B cell (primary cell): Measurements from ENCODE around the gene TBC1D25. TPM values are rescaled to one million over a fixed set of nuclear protein-coding genes. Genes with fewer than 3 reads are reported as not detected.

Experiments used
- ATAC-seq: fragments of 200-7000 bp; cut with Tn5 transposase; one replicate; pipeline ENCODE4 v1.10.0; 2021; ENCODE audit warnings: low read depth, mild to moderate bottlenecking, moderate number of reproducible peaks, moderate library complexity
- CTCF ChIA-PET: fragments of 350-600 bp; sonication (Branson Sonifier 250); formaldehyde crosslinking; loops from one replicate; lab custom pipeline; 2021; ENCODE audit warnings: antibody characterized with exemption, inconsistent platforms; lab: Charles Lee
- POLR2A ChIA-PET: fragments of 350-600 bp; sonication (Branson Sonifier 250); formaldehyde crosslinking; loops from one replicate; lab custom pipeline; 2021; ENCODE audit warnings: antibody characterized with exemption; lab: Charles Lee
- DNase-seq: peaks from one replicate; pipeline ENCODE4 v3.0.0; 2013
- H2AFZ ChIP-seq: 2 replicates; pipeline ENCODE4 v1.6.1; 2012; ENCODE audit warnings: mild to moderate bottlenecking, low read depth, low read length; ENCODE audit not compliant: insufficient read depth, poor library complexity, severe bottlenecking
- H3K27ac ChIP-seq, 2 donors: 1 replicate in 1 of 2; 2 replicates in 1 of 2; pipeline ENCODE4 v1.5.1; 2012 to 2013; ENCODE audit warnings: low read length in 2 of 2, mild to moderate bottlenecking in 2 of 2, moderate library complexity in 1 of 2
- H3K27me3 ChIP-seq, 4 experiments: fragments of 200-600 bp in 1 of 4; sonication (generic) in 1 of 4; replicated peaks in 1 of 4; 1 replicate in 2 of 4; 2 replicates in 2 of 4; pipeline versions ENCODE4 v1.6.1 to v1.7.0; 2013 to 2016; ENCODE audit warnings: low read length in 3 of 4, mild to moderate bottlenecking in 2 of 4, mixed read lengths in 1 of 4, moderate library complexity in 1 of 4; ENCODE audit not compliant: insufficient read depth in 4 of 4, control insufficient read depth in 3 of 4; ENCODE audit errors: control extremely low read depth in 1 of 4
- H3K36me3 ChIP-seq, 2 experiments: replicated peaks in 1 of 2; 1 replicate in 1 of 2; 2 replicates in 1 of 2; pipeline versions ENCODE4 v1.6.1 to v1.7.1; 2013; ENCODE audit warnings: low read length in 1 of 2; ENCODE audit not compliant: insufficient read depth in 2 of 2, control insufficient read depth in 1 of 2; ENCODE audit errors: control extremely low read depth in 1 of 2, extremely low read depth in 1 of 2
- H3K4me1 ChIP-seq, 2 donors: fragments of 200-600 bp in 1 of 2; sonication (generic) in 1 of 2; 1 replicate in 1 of 2; 2 replicates in 1 of 2; pipeline versions ENCODE4 v1.5.1 to v1.6.1; 2013 to 2017; ENCODE audit warnings: low read length in 2 of 2; ENCODE audit not compliant: control insufficient read depth in 2 of 2, insufficient read depth in 2 of 2
- H3K4me2 ChIP-seq: replicated peaks from 2 replicates; pipeline ENCODE3; 2012; ENCODE audit warnings: mild to moderate bottlenecking, low read depth, low read length; ENCODE audit not compliant: poor library complexity, severe bottlenecking
- H3K4me3 ChIP-seq, 5 experiments: fragments of 200-600 bp in 1 of 5; sonication (generic) in 1 of 5; 1 replicate in 3 of 5; 2 replicates in 2 of 5; pipeline versions ENCODE4 v1.5.1 to v1.7.0; 2011 to 2016; ENCODE audit warnings: low read length in 4 of 5, mild to moderate bottlenecking in 4 of 5, low read depth in 2 of 5, control low read depth in 1 of 5, moderate library complexity in 1 of 5; ENCODE audit not compliant: insufficient read depth in 1 of 5; ENCODE audit errors: control extremely low read depth in 1 of 5, extremely low read depth in 1 of 5
- H3K79me2 ChIP-seq: fragments of 200-600 bp; sonication (generic); one replicate; pipeline ENCODE4 v1.6.0; 2016; ENCODE audit warnings: low read length; ENCODE audit not compliant: control insufficient read depth, insufficient read depth
- H3K9ac ChIP-seq: fragments of 200-600 bp; sonication (generic); 2 replicates; pipeline ENCODE4 v1.6.1; 2017; ENCODE audit warnings: mild to moderate bottlenecking, low read length, moderate library complexity
- H3K9me3 ChIP-seq, 3 donors: one replicate each; pipeline versions ENCODE4 v1.6.1 to v1.7.1; 2013; ENCODE audit warnings: low read length in 2 of 3; ENCODE audit not compliant: control insufficient read depth in 2 of 3, insufficient read depth in 1 of 3; ENCODE audit errors: control extremely low read depth in 1 of 3
- H4K20me1 ChIP-seq: 2 replicates; pipeline ENCODE4 v1.6.0; 2012; ENCODE audit warnings: mild to moderate bottlenecking, low read length; ENCODE audit not compliant: insufficient read depth, control insufficient read depth, poor library complexity, severe bottlenecking
- H3K27ac Mint-ChIP-seq: one replicate; pipeline ENCODE4 v1.8.0; 2021; ENCODE audit warnings: mixed read lengths
- H3K27me3 Mint-ChIP-seq: one replicate; pipeline ENCODE4 v1.8.0; 2021; ENCODE audit warnings: mixed read lengths
- H3K4me1 Mint-ChIP-seq: one replicate; pipeline ENCODE4 v1.8.0; 2021; ENCODE audit warnings: mixed read lengths
- H3K4me3 Mint-ChIP-seq: one replicate; pipeline ENCODE4 v1.8.0; 2021; ENCODE audit warnings: mixed read lengths
- H3K9me3 Mint-ChIP-seq: one replicate; pipeline ENCODE4 v1.8.0; 2022; ENCODE audit warnings: mixed read lengths; ENCODE audit not compliant: insufficient read depth
- EZH2 ChIP-seq: IDR thresholded peaks from 2 replicates; pipeline ENCODE4 v1.6.1; 2012; ENCODE audit warnings: borderline replicate concordance, low read depth, mild to moderate bottlenecking, moderate library complexity, low read length; ENCODE audit not compliant: insufficient read depth, poor library complexity, severe bottlenecking
- WGBS: methylation state at CpG from one replicate; pipeline ENCODE4 v1.1.5; 2013; ENCODE audit warnings: missing lambda C conversion rate; ENCODE audit not compliant: insufficient coverage; 5-methylcytosine and 5-hydroxymethylcytosine counted together
- intact Hi-C: fragments of 100-400 bp; cut with micrococcal nuclease; formaldehyde crosslinking; loops from one replicate; pipeline ENCODE4 v1.10.0; 2022
- polyA plus RNA-seq: library from polyadenylated mRNA; depleted of rRNA; stranded (reverse); fragments of >200 nt; gene quantifications from 2 replicates; pipeline ENCODE4 v1.2.3, GENCODE V29; 2012
- total RNA-seq, 2 donors: library from RNA; stranded (reverse); fragments of 120-200 nt in 1 of 2; gene quantifications; 1 replicate in 1 of 2; 2 replicates in 1 of 2; pipeline versions ENCODE4 v1.2.3 to v1.2.4, GENCODE V29; 2013 to 2022
- TF ChIP-seq, protein P1 (sequence below): fragments of 200-600 bp; IDR thresholded peaks from one replicate; pipeline ENCODE4 v1.8.0; 2022; ENCODE audit warnings: antibody characterized with exemption, mild to moderate bottlenecking

Gene TBC1D25
- total and polyA plus RNA-seq, 2 donors (not counting 1 experiment from before 2014, with no cell fraction given) = 24.6 to 31.5 TPM

DNA sequence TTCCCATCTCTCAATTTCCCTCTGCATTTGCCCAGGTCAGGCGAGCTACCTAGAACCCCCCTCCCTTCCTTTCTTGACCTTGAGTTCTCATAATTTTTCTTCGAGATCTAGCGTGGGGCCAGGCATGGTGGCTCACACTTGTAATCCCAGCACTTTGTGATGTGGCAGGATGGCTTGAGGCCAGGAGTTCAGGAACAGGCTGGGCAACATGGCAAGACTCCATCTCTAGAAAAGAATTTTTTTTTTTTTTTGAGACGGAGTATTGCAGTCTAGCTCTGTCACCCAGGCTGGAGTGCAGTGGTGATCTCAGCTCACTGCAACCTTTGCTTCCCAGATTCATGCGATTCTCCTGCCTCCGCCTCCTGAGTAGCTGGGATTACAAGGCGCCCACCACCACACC, 35.3 kb upstream of the TBC1D25 start:
- TF ChIP-seq, protein P1, sequence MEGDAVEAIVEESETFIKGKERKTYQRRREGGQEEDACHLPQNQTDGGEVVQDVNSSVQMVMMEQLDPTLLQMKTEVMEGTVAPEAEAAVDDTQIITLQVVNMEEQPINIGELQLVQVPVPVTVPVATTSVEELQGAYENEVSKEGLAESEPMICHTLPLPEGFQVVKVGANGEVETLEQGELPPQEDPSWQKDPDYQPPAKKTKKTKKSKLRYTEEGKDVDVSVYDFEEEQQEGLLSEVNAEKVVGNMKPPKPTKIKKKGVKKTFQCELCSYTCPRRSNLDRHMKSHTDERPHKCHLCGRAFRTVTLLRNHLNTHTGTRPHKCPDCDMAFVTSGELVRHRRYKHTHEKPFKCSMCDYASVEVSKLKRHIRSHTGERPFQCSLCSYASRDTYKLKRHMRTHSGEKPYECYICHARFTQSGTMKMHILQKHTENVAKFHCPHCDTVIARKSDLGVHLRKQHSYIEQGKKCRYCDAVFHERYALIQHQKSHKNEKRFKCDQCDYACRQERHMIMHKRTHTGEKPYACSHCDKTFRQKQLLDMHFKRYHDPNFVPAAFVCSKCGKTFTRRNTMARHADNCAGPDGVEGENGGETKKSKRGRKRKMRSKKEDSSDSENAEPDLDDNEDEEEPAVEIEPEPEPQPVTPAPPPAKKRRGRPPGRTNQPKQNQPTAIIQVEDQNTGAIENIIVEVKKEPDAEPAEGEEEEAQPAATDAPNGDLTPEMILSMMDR = no peak
- TF ChIP-seq EZH2 = no peak

DNA sequence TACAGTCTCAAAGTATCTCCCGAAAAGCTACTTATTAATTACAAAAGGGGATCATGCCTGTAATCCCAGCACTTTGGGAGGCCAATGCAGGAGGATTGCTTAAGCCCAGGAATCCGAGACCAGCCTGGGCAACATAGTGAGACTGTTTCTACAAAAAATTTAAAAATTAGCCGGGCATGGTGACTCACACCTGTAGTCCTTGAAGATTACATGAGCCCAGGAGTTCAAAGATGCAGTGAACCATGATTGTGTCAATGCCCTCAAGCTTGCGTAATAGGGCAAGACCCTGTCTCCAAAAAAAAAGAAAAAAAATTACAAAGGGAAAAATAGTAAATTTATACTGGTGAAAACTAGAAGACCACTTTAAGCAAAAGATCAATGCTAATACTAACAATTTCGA, 34.0 kb upstream of the TBC1D25 start:
- Mint-ChIP-seq H3K4me1 (peaks cover 12% of the 10 kb centered on the region), H3K27ac (no peak overlapping the region), H3K9me3 (no peaks in the 10 kb centered on the region), H3K4me3 (no peak overlapping the region), H3K27me3 (no peaks in the 10 kb centered on the region)
- peaks cover 3 to 13% of the 10 kb centered on the region in 2 donors for H3K4me1 ChIP-seq
- intact Hi-C loops = loop anchor here (5.0 kb wide), 1 partner anchor 38 kb away; no protein-coding TSS in a partner anchor
- POLR2A ChIA-PET = interaction anchor here (0.6 kb wide), 1 partner anchor 24 kb away, joined by 4 read pairs; no protein-coding TSS in a partner anchor
- H3K9me3 ChIP-seq = no peaks in the 10 kb centered on the region
- TF ChIP-seq, protein P1 = no peak
- no peak for TF ChIP-seq EZH2
- H3K79me2 ChIP-seq = no peaks in the 10 kb centered on the region
- H3K27me3 ChIP-seq = no peaks in the 10 kb centered on the region
- ATAC-seq (no peak), DNase-seq (no peak)
- H3K4me2 ChIP-seq = no peak overlapping the region
- WGBS = no CpG with 5 or more reads among the region's 5 CpGs
- no peaks in the 10 kb centered on the region for H3K36me3 ChIP-seq
- H4K20me1 ChIP-seq = no peaks in the 10 kb centered on the region
- CTCF ChIA-PET = interaction anchor here (0.6 kb wide), 1 partner anchor 46 kb away, joined by 3 read pairs; no protein-coding TSS in a partner anchor
- no peak overlapping the region for H3K9ac ChIP-seq
- H2AFZ ChIP-seq = no peak overlapping the region
- no peak overlapping the region for H3K27ac ChIP-seq
- no peak overlapping the region for H3K4me3 ChIP-seq

More for the DNA sequence above, 35.3 kb upstream of the TBC1D25 start:
- H3K4me1 ChIP-seq = peaks cover 3 to 8% of the 10 kb centered on the region in 2 donors
- H3K27me3 ChIP-seq = no peaks in the 10 kb centered on the region
- no peaks in the 10 kb centered on the region for H3K9me3 Mint-ChIP-seq
- WGBS = no CpG with 5 or more reads among the region's 7 CpGs
- ChIA-PET CTCF (no interaction called here), POLR2A (interaction anchor here (0.6 kb wide), 1 partner anchor 18 kb away, joined by 9 read pairs; no protein-coding TSS in a partner anchor)
- H3K4me3 ChIP-seq = no peak overlapping the region
- DNase-seq = no peak
- no peak overlapping the region for H3K27ac ChIP-seq
- intact Hi-C loops = no loop called here
- H3K4me2 ChIP-seq = no peak overlapping the region
- H3K27ac Mint-ChIP-seq = no peak overlapping the region
- H4K20me1 ChIP-seq = no peaks in the 10 kb centered on the region
- H3K4me3 Mint-ChIP-seq = no peak overlapping the region
- no peaks in the 10 kb centered on the region for H3K36me3 ChIP-seq
- no peaks in the 10 kb centered on the region for H3K27me3 Mint-ChIP-seq
- peaks cover 4% of the 10 kb centered on the region for H3K4me1 Mint-ChIP-seq
- no peaks in the 10 kb centered on the region for H3K79me2 ChIP-seq
- no peak for ATAC-seq
- no peak overlapping the region for H3K9ac ChIP-seq
- no peaks in the 10 kb centered on the region for H3K9me3 ChIP-seq
- no peak overlapping the region for H2AFZ ChIP-seq
